Measurements from ENCODE around the gene HSF4.

- TF ChIP-seq CTCF (IDR thresholded peaks at IDR 0.05) (peak; percentile 60), ZFX (IDR thresholded peaks at IDR 0.05; ENCODE audit: borderline replicate concordance) (no peak)
Measured at GRCh38 chr16:67179421-67180080, 15.0 kb downstream of the HSF4 start.

Data from 22Rv1 (cell line).